Caco-2 (cell line): ENCODE results near the gene PPIL4. TPM values are rescaled to one million over a fixed set of nuclear protein-coding genes. Genes with fewer than 3 reads are reported as not detected.

Experiments used
- BruUV-seq: library from RNA; stranded (reverse); fragments of 400-500 nt; replicated peaks from 2 replicates; lab custom pipeline; 2021; lab: Mats Ljungman, UMichigan
- CTCF ChIA-PET: fragments of 300-600 bp; sonication (Branson Sonifier 250); formaldehyde crosslinking; loops from one replicate; lab custom pipeline; 2022; ENCODE audit warnings: antibody characterized with exemption; lab: Charles Lee
- POLR2A ChIA-PET: fragments of 300-600 bp; sonication (Branson Sonifier 250); formaldehyde crosslinking; loops from one replicate; lab custom pipeline; 2022; ENCODE audit warnings: antibody characterized with exemption; lab: Charles Lee
- DNase-seq, 2 experiments: peaks; one replicate each; pipeline versions ENCODE4 v3.0.0 to v3.0.0-alpha.2; 2020 to 2022
- H3K27me3 ChIP-seq: replicated peaks from 2 replicates; pipeline ENCODE4 v1.6.0; 2011; ENCODE audit warnings: low read length; ENCODE audit not compliant: control insufficient read depth, insufficient read depth
- H3K36me3 ChIP-seq: 2 replicates; pipeline ENCODE4 v1.5.1; 2011; ENCODE audit warnings: low read length; ENCODE audit not compliant: control insufficient read depth, insufficient read depth
- H3K4me1 ChIP-seq: fragments of 250-450 bp; sonication (Bioruptor Pico); 2 replicates; pipeline ENCODE4 v1.5.1; 2020; ENCODE audit warnings: mild to moderate bottlenecking
- H3K4me3 ChIP-seq: 2 replicates; pipeline ENCODE4 v1.5.1; 2011; ENCODE audit warnings: low read depth, mild to moderate bottlenecking, control low read depth, low read length
- H3K9me3 ChIP-seq: fragments of 250-450 bp; sonication (Bioruptor Pico); 2 replicates; pipeline ENCODE4 v1.5.1; 2020; ENCODE audit warnings: mild to moderate bottlenecking, moderate library complexity
- H3K27ac Mint-ChIP-seq: one replicate; pipeline ENCODE4 v1.8.0; 2022; ENCODE audit warnings: mixed read lengths; ENCODE audit not compliant: unreplicated experiment
- H3K27me3 Mint-ChIP-seq: one replicate; pipeline ENCODE4 v1.8.0; 2022; ENCODE audit warnings: mixed read lengths; ENCODE audit not compliant: insufficient read depth, unreplicated experiment
- H3K36me3 Mint-ChIP-seq: one replicate; pipeline ENCODE4 v1.8.0; 2022; ENCODE audit warnings: mild to moderate bottlenecking, mixed read lengths; ENCODE audit not compliant: insufficient read depth, unreplicated experiment
- H3K4me1 Mint-ChIP-seq: one replicate; pipeline ENCODE4 v1.8.0; 2022; ENCODE audit warnings: low read depth, mixed read lengths; ENCODE audit not compliant: unreplicated experiment
- H3K4me3 Mint-ChIP-seq: one replicate; pipeline ENCODE4 v1.8.0; 2022; ENCODE audit warnings: mild to moderate bottlenecking, moderate library complexity, mixed read lengths; ENCODE audit not compliant: unreplicated experiment
- H3K9me3 Mint-ChIP-seq: one replicate; pipeline ENCODE4 v1.8.0; 2022; ENCODE audit warnings: mixed read lengths; ENCODE audit not compliant: unreplicated experiment
- CTCF ChIP-seq, 2 experiments: fragments of 200-600 bp in 1 of 2; IDR thresholded peaks; 1 replicate in 1 of 2; 2 replicates in 1 of 2; pipeline versions ENCODE4 v1.5.1 to v1.8.0; 2011 to 2022; ENCODE audit warnings: antibody characterized with exemption in 1 of 2, control low read depth in 1 of 2, inconsistent platforms in 1 of 2, low read depth in 1 of 2, low read length in 1 of 2, mild to moderate bottlenecking in 1 of 2, moderate library complexity in 1 of 2; ENCODE audit not compliant: insufficient read depth in 1 of 2, severe bottlenecking in 1 of 2, unreplicated experiment in 1 of 2
- intact Hi-C: fragments of 100-400 bp; cut with micrococcal nuclease; formaldehyde crosslinking; loops from one replicate; pipeline ENCODE4 v1.10.0; 2022; ENCODE audit not compliant: unreplicated experiment
- total RNA-seq: library from RNA; stranded (reverse); gene quantifications from 2 replicates; pipeline ENCODE4 v1.2.3, GENCODE V29; 2022

PPIL4 gene
- total RNA-seq, 1 experiment from 2014 or later, result 28.4 TPM

GRCh38 chr6:149592983-149593382 lies 47.1 kb upstream of the PPIL4 start:
- H3K36me3 ChIP-seq, result no peaks in the 10 kb centered on the region
- Mint-ChIP-seq H3K4me1 (no peaks in the 10 kb centered on the region), H3K27ac (no peak overlapping the region), H3K27me3 (no peaks in the 10 kb centered on the region), H3K4me3 (no peak overlapping the region), H3K9me3 (no peaks in the 10 kb centered on the region), H3K36me3 (peaks cover 22% of the 10 kb centered on the region)
- no peaks in the 10 kb centered on the region for H3K9me3 ChIP-seq
- H3K4me1 ChIP-seq, result no peaks in the 10 kb centered on the region
- no peak for DNase-seq
- TF ChIP-seq CTCF (IDR thresholded peaks at IDR 0.05; ENCODE audit: insufficient read depth in 1 of 2, low read depth in 1 of 2, low read length in 1 of 2, severe bottlenecking in 1 of 2, unreplicated experiment in 1 of 2), result no peak
- intact Hi-C loops, result no loop called here
- no TSS peak for BruUV-seq
- no peak overlapping the region for H3K4me3 ChIP-seq
- no peaks in the 10 kb centered on the region for H3K27me3 ChIP-seq
- ChIA-PET CTCF (interaction anchor here (0.6 kb wide), 1 partner anchor 28 kb away, joined by 13 read pairs; no protein-coding TSS in a partner anchor), POLR2A (no interaction called here)

GRCh38 chr6:149586149-149586548 lies 40.3 kb upstream of the PPIL4 start:
- Mint-ChIP-seq H3K36me3 (peaks cover 46% of the 10 kb centered on the region), H3K9me3 (no peaks in the 10 kb centered on the region), H3K27me3 (no peaks in the 10 kb centered on the region), H3K4me1 (no peaks in the 10 kb centered on the region), H3K27ac (no peak overlapping the region), H3K4me3 (no peak overlapping the region)
- ChIA-PET CTCF (no interaction called here), POLR2A (no interaction called here)
- H3K36me3 ChIP-seq, result no peaks in the 10 kb centered on the region; the same call in 1 of the 2 replicates
- no peaks in the 10 kb centered on the region for H3K9me3 ChIP-seq
- H3K4me3 ChIP-seq, result no peak overlapping the region
- no peak for DNase-seq
- intact Hi-C loops, result no loop called here
- BruUV-seq, result no TSS peak
- H3K4me1 ChIP-seq, result no peaks in the 10 kb centered on the region
- no peaks in the 10 kb centered on the region for H3K27me3 ChIP-seq
- no peak for TF ChIP-seq CTCF (IDR thresholded peaks at IDR 0.05; ENCODE audit: insufficient read depth in 1 of 2, low read depth in 1 of 2, low read length in 1 of 2, severe bottlenecking in 1 of 2, unreplicated experiment in 1 of 2)

- Mint-ChIP-seq H3K4me1 (no peaks in the 10 kb centered on the region), H3K9me3 (no peaks in the 10 kb centered on the region), H3K27ac (no peak overlapping the region), H3K36me3 (peaks cover 42% of the 10 kb centered on the region), H3K4me3 (no peak overlapping the region), H3K27me3 (no peaks in the 10 kb centered on the region)
- Histone ChIP-seq H3K9me3 (no peaks in the 10 kb centered on the region), H3K4me3 (no peak overlapping the region), H3K27me3 (no peaks in the 10 kb centered on the region), H3K36me3 (no peaks in the 10 kb centered on the region; the same call in 1 of the 2 replicates), H3K4me1 (no peaks in the 10 kb centered on the region)
- no peak for TF ChIP-seq CTCF (IDR thresholded peaks at IDR 0.05; ENCODE audit: insufficient read depth in 1 of 2, low read depth in 1 of 2, low read length in 1 of 2, severe bottlenecking in 1 of 2, unreplicated experiment in 1 of 2)
- POLR2A ChIA-PET, result no interaction called here
- BruUV-seq, result no TSS peak
- CTCF ChIA-PET, result no interaction called here
- no peak for DNase-seq
- intact Hi-C loops, result no loop called here
Observed at GRCh38 chr6:149581349-149581748, 35.5 kb upstream of the PPIL4 start.
